ENCODE measurements around the gene ZSWIM5.
"Not testable (repeated sequence)": the region's sequence is repeated elsewhere in the genome, so short reads cannot be mapped to it uniquely, and the experiment has no call there.

Gene ZSWIM5

DNA sequence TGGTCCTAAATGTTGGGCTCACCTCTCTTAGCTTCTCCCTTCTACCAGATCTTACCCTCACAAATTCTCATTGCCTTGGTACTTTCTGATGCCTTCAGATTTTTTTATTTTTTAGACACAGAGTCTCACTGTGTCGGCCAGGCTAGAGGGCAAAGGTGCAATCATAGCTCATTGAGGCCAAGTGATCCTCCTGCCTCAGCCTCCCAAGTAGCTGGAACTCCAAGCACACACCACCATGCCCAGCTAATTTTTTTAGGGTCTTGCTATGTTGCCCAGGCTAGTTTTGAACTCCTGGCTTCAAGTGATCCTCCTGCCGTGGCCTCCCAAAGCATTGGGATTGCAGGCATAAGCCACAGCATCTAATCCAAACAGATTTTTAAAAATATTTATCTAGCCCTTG, 69.4 kb downstream of the ZSWIM5 start:
- DNase-seq = no peak

DNA sequence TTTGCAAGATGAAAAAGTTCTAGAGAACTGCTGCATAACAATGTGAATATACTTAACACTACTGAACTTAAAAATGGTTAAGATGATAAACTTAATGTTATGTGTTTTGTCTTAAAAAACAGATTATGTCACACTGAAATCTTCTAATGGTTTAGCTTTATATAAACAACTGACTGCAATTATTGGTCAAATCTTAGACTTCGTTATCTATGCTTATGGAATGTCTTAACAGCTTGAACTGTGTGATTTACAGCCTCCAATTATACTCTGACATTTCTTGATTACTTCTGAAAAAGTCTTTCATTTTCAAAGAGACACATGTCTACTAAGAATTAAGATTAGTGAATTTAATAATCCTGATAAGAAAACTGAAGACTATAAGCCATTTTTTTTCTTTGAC, 71.1 kb downstream of the ZSWIM5 start:
- no peak for DNase-seq

DNA sequence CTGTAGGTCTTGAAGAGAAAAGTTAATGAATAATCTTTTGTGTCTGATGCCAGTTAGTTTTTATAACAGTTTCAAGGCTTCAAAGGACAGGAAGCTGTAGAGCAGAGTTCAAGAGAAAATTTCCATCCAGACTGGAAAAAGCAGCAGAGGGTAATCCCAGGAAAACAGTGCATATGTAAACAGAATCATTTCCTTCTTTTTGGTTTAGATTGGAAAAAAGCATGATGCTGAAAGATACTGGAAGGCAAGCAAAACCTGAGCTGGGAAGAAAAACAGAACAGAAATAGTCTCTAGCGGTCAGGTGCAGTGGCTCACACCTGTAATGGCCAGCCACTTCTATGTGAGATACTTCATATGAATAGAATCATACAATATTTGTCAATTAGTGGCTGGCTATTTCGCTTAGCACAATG, 71.9 kb downstream of the ZSWIM5 start:
- DNase-seq = no peak

DNA sequence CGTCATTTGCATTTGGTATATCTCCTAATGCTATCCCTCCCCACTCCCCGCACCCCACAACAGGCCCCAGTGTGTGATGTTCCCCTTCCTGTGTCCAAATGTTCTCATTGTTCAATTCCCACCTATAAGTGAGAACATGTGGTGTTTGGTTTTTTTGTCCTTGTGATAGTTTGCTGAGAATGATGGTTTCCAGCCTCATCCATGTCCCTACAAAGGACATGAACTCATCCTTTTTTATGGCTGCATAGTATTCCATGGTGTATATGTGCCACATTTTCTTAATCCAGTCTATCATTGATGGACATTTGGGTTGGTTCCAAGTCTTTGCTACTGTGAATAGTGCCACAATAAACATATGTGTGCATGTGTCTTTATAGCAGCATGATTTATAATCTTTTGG, 73.7 kb downstream of the ZSWIM5 start:
- not testable (repeated sequence) for DNase-seq

DNA sequence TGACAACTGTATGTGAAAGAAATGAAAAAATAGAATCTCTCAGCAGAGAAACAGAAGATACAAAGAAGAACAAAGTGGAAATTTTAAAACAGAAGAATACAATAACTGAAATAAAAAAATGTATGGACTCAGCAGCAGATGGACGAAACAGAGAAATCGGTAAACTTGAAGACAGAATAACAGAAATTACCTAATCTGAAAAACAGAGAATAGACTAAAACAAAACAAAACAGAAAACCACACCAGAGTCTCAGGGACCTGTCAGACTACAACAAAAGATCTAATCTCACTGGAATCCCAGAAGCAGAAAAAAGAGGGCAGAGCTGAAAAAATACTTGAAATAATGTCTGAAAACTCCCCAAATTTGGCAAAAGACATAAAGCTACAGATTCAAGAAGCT, 83.0 kb downstream of the ZSWIM5 start:
- DNase-seq = no peak

DNA sequence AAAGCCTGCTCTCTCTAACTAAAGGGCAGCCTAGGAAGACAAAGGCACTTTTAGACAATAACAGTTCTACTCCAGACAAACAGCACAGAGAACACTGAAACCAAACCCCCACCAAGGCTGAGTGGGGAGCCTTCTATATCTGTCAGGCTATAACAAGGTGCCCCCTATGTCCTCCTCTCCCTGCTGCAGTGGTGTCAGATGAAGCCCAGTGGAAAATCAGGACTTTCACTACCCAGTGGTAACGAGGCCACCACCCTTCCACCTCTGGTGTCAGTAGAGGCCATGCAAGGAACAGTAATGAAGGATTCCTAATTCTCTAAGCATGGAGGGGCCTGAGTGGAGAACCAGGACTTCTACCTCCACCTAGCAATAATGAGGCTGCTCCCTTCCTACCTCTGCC, 83.7 kb downstream of the ZSWIM5 start:
- no peak for DNase-seq

DNA sequence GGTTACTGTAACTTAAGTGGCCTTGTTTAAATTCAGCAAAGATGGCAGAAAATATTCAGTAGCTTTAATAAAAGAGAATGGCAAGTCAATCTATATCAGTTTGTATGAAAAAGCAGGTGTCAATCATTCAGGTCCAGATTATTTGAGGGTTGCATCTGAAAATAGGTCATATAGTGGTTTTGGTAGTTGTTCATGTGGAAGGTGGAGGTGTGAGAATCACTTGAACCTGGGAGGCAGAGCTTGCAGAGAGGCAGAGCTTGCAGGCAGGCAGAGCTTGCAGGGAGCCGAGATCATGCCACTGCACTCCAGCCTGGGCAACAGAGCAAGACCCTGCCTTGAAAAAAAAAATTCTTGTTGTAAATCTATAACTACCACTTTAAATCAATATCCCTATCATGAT, 88.6 kb downstream of the ZSWIM5 start:
- DNase-seq = no peak

DNA sequence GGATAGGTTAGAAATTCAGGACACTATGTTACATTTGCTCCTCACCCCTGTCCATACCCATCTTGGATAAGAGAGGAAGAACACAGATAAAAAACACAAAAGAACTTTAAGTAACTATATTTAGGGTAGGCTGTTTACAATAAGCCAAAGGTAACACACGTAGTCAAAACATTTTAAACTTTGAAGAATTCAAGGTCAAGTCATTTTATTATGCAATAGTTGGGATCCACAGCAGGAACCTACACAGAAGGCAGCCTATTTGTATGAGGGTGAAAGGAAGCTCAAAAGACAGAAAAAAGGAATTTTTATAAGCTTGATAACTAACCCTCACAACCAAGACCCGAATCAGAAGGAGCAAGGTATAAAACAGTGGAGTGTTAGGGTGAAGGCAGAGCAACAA, 89.6 kb downstream of the ZSWIM5 start:
- DNase-seq = no peak

DNA sequence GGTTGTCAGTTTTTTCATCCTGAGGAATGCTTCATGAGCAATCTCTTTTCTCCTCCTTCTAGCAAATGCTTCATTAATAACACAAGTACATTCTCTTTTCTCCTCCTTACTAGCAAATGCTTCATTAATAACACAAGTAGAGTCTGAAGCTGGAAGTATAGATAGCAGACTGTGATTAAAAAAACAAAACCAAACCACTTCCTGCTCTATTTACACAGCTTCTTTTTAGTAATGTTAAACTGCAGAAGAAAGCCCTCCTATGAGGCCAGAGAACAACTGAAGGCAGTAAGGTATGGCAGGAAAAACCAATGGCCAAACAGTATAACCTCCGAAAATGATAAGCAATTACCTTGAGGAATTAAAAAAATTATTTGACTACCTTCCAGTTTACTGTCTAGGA, 90.1 kb downstream of the ZSWIM5 start:
- no peak for DNase-seq

DNA sequence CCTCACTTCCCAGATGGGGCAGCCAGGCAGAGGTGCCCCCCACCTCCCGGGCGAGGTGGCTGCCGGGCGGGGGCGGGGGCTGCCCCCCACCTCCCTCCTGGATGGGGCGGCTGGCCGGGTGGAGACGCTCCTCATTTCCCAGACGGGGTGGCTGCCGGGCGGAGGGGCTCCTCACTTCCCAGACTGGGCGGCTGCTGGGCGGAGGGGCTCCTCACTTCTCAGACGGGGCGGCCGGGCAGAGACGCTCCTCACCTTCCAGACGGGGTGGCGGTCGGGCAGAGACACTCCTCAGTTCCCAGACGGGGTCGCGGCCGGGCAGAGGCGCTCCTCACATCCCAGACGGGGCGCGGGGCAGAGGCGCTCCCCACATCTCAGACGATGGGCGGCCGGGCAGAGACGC, 91.2 kb downstream of the ZSWIM5 start:
- not testable (repeated sequence) for DNase-seq

DNA sequence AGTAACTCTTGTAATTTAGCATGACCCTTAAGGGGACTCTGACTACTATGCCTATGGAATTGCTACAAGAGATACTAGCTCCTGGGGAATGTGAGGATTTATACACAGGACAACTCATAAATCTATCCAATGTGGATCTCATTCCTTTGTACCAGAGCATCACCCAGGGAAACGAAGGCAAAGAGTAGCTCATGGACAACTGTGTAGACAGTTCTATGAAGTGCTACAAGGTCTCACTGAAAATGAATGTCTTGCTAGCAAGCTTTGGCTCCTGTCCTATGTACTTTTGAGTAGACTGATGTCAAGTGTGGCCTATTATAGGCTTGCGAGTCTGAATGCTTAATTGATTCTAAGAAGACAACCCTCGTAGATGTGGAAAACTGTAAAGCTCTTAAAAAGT, 93.7 kb downstream of the ZSWIM5 start:
- no peak for DNase-seq

DNA sequence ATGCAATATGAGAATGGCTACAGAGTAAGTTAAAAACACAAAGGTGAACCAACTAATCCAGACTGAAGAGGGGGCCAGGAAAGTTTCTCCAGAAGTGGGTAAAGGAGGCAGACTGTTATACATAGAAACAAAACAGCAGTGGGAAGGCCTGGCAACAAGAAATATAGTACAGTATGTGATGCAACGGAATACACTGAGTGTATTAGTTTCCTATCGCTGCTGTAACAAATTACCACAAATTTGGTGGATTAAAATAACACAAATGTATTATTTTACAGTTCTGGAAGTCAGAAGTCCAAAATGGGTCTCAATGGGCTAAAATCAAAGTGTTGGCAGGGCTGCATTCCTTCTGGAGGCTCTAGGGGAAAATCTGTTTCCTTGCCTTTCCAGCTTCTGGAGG, 95.2 kb downstream of the ZSWIM5 start:
- DNase-seq = no peak

DNA sequence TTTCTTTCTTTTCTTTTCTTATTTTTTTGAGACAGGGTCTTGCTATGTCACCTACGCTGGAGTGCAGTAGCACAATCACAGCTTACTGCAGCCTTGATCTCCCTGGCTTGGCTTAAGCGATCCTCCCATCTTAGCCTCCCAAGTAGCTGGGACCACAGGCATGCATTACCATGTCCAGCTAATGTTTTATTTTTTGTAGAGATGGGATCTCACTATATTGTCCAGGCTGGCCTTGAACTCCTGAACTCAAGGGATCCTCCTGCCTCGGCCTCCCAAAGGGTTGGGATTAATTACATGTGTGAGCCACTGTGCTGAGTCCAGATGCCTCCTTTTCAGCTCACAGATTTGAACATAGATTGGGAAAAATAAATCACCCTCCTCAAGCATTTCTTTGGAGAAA, 98.6 kb downstream of the ZSWIM5 start:
- no peak for DNase-seq

DNA sequence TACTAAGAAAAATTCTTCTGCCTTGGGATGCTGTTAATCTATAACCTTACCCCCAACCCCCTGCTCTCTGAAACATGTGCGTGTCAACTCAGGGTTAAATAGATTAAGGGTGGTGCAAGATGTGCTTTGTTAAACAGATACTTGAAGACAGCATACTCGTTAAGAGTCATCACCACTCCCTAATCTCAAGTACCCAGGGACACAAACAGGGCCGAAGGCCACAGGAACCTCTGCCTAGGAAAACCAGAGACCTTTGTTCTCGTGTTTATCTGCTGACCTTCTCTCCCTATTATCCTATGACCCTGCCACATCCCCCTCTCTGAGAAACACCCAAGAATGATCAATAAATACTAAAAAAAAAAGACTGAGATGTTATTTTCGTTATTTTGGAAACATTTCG, 99.5 kb downstream of the ZSWIM5 start:
- DNase-seq = not testable (repeated sequence)

DNA sequence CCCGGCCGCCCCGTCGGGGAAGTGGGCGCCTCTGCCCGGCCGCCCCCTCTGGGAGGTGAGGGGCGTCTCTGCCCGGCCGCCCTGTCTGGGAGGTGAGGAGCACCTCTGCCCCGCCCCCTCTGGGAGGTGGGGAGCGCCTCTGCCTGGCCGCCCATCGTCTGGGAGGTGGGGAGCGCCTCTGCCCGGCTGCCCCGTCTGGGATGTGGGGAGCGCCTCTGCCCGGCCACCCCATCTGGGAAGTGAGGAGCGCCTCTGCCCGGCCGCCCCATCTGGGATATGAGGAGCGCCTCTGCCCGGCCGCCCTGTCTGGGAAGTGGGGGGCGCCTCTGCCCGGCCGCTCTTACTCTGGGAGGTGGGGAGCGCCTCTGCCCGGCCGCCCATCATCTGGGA, 100.3 kb downstream of the ZSWIM5 start:
- DNase-seq = not testable (repeated sequence)

DNA sequence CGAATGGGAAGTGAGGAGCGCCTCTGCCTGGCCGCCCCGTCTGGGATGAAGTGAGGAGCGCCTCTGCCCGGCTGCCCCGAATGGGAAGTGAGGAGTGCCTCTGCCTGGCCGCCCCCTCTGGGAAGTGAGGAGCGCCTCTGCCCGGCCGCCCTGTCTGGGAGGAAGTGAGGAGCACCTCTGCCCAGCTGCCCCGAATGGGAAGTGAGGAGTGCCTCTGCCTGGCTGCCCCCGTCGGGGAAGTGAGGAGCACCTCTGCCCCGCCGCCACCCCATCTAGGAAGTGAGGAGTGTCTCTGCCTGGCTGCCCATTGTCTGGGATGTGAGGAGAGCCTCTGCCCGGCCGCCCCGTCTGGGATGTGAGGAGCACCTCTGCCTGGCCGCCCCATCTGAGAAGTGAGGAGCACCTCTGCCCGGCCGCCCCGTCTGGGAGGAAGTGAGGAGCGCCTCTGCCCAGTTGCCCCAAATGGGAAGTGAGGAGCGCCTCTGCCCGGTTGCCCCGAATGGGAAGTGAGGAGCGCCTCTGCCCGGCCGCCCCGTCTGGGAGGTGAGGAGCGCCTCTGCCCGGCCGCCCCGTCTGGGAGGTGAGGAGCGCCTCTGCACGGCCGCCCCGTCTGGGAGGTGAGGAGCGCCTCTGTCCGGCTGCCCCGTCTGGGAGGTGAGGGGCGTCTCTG, 100.8 kb downstream of the ZSWIM5 start:
- not testable (repeated sequence) for DNase-seq

DNA sequence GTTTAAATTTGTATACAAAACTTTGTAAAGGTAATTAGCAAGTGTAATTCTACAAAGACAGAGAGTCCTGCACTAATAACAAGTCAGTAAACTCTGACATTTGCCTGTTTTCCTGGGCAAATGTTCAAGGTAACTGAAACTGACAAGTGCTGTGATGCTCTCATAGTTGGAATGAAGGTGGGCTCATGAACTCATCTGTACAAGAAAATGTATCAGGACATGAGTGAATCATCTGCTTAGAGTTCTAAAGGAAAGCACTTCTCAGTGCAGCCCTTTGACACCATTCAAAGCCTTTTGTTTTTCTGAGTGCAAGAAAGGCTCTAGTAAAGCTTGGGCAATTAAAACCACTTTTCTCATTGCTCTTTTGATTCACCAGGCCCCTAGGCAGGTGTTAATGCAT, 102.9 kb downstream of the ZSWIM5 start:
- no peak for DNase-seq

DNA sequence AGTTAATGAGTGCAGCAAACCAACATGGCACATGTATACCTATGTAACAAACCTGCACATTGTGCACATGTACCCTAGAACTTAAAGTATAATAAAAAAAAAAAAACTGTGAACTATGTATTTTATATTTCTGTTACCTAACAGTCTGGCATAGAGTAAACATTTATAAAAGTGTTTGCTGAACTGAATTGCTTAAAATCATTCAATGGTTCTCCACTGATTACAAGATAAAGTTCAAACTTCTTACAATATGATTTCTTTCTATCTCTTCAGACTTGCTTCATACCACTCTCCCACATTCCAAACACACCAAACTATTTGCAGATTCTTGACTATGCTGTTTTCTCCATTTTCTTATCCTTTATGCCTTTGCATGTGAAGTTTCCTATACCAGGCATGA, 104.5 kb downstream of the ZSWIM5 start:
- no peak for DNase-seq

DNA sequence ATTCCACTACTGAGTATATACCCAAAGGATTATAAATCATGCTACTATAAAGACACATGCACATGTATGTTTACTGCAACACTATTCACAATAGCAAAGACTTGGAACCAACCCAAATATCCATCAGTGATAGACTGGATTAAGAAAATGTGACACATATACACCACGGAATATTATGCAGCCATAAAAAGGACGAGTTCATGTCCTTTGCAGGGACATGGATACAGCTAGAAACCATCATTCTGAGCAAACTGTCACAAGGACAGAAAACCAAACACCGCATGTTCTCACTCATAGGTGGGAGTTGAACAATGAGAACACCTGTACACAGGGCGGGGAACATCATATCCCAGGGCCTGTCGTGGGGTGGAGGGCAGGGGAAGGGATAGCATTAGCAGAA, 104.9 kb downstream of the ZSWIM5 start:
- not testable (repeated sequence) for DNase-seq

DNA sequence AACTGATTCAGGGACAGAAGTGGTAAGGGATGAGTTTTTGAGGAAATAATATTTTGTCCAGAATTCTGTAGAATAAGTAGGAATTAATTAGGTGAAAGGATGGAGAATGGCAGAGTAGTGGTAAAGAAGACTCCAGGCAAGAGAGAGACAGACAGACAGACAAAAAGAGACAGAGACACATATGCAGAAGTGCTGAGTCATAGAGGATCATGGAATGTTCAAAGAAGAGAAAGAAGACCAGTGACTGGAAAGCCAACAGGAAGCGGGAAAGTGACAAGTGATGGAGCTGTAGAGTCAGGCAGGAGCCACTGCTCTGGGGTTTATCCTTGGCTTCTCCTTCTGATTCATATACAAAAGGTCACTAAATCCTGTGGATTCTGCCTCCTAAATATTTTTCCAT, 108.5 kb downstream of the ZSWIM5 start:
- no peak for DNase-seq

DNA sequence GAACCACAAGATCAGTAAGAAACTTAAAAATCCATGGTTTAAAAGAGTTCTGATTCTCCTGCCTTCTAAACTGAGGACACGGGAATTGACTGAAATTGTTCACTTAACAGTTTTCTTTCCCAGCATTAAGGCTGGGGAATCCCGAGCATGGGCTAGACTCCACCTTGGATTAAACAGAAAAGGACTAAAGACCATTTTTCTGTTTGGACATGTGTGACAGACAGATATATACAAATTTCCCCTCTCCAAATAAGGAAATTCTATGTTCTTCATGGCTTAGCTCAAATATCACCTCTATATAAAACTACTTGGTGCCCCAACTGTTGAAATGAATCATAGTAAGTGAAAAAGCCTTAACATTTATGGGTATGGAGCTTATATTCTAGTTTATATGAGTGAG, 109.3 kb downstream of the ZSWIM5 start:
- no peak for DNase-seq

DNA sequence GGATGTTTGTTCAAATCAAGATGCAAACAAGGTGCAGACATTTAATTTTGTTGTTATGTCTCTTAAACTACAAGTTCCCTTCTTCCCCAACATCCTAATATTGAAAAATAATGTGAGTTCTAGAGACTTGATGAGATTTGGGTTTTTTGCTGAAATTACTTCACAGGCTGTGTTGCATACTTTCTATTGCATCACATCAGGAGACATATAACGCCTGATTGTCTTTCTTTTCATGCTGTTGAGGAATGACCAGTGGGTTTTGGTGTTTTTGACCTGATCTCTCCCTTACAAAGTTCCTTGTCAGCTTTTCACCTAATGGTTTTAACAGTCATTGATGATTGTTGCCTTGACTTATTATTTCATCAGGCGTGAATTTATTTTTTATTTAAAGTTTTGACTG, 111.0 kb downstream of the ZSWIM5 start:
- no peak for DNase-seq

DNA sequence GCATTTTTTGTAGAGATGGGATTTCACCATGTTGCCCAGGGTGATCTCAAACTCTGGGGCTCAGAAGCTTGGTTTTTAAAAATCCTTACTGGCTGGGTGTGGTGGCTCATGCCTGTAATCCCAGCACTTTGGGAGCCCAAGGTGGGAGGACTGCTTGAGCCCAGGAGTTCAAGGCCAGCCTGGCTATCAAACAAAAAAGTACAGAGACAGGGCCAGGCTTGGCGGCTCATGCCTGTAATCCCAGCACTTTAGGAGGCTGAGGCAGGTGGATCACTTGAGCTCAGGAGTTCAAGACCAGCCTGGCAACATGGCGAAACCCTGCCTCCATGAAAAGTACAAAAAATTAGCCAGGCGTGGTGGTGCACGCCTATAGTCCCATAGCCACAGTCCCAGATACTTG, 112.0 kb downstream of the ZSWIM5 start:
- DNase-seq = not testable (repeated sequence)

DNA sequence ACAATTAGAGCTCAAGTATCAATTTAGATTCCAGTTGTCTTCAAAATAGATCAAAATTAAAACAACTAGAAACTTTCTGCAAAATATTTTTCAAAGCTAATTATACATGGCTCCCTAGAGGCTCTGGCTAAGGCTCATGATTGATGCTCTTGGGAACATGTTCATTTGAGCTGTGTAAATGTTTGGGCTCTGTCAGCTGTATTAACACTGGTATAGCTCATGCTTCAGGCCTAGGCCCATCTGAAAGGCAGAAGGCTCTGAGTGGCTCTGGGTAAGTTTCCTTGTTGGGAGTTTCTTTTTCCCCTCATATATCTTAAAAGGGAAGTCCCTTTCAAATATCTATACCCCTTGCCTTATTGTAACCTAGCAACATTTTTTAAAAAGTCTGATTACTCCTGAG, 113.1 kb downstream of the ZSWIM5 start:
- no peak for DNase-seq

DNA sequence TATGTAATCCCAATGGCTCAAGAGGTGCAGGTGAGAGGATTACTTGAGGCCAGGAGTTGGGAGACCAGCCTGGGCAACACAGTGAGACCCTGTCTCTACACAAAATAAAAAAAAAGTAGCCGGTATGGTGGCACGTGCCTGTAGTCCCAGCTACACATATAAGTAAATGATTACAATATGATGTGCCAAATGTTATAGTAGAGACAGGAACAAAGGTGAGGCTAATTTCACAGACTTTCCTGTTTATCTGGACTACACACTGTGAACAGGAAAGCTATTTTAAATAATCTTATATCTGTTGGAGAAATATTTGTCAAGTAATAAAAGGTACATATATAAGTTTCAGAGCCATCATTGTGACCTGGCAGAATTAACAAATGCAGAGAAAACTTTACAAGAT, 116.7 kb downstream of the ZSWIM5 start:
- no peak for DNase-seq

DNA sequence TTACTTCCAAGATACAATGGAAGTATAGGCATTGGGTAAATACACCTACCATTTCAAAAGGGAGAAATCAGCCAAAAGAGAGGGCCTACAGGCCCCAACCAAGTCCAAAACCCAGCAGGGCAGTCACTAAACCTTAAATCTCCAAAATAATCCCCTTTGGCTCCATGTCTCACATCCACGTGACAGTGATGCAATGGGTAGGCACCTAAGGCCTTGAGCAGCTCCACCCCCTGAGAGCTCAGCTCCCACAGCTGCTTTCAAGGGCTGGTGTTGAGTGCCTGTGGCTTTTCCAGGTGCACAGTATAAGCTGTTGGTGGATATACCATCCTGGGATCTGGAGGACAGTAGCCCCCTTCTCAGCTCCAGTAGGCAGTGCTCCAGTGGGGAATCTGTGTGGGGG, 121.8 kb downstream of the ZSWIM5 start:
- no peak for DNase-seq

Measured in SW 1271 (cell line).